Measurements from ENCODE around the gene DEPDC5.
A peak's percentile ranks its signal among the peaks of the same experiment; 100 is the strongest.
"Not testable (repeated sequence)": the region's sequence is repeated elsewhere in the genome, so short reads cannot be mapped to it uniquely, and the experiment has no call there.

The DEPDC5 gene

DNA sequence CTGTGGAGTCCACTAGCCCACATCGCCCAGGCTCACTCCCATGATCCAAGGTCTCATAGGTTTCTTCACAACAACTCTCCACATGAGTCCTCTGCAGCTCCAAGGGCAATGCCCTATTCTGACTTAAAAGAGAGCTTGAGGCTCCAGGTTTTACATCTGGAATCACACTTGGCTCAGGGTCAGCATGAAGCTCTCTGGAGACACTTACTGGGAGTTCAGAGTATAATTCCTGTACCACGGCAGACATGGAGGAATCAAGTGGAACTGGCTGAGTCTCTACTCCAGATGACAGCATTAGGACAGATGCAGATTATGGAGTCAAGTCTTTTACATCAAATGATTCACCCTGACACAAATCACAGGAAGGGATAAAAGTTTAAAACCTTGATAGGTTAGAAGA, 15.3 kb upstream of the DEPDC5 start:
- DNase-seq (ENCODE audit: low read depth) = no peak
- TF ChIP-seq, protein P1, sequence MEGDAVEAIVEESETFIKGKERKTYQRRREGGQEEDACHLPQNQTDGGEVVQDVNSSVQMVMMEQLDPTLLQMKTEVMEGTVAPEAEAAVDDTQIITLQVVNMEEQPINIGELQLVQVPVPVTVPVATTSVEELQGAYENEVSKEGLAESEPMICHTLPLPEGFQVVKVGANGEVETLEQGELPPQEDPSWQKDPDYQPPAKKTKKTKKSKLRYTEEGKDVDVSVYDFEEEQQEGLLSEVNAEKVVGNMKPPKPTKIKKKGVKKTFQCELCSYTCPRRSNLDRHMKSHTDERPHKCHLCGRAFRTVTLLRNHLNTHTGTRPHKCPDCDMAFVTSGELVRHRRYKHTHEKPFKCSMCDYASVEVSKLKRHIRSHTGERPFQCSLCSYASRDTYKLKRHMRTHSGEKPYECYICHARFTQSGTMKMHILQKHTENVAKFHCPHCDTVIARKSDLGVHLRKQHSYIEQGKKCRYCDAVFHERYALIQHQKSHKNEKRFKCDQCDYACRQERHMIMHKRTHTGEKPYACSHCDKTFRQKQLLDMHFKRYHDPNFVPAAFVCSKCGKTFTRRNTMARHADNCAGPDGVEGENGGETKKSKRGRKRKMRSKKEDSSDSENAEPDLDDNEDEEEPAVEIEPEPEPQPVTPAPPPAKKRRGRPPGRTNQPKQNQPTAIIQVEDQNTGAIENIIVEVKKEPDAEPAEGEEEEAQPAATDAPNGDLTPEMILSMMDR (conservative IDR thresholded peaks at IDR 0.05; ENCODE audit: low read depth, low read length) = no peak
- H3K4me3 ChIP-seq (ENCODE audit: low read length) = no peak overlapping the region

- no peak for DNase-seq (ENCODE audit: low read depth)
- no peak overlapping the region for H3K4me3 ChIP-seq (ENCODE audit: low read length)
- TF ChIP-seq, protein P1 (conservative IDR thresholded peaks at IDR 0.05; ENCODE audit: low read depth, low read length) = no peak
Measured at GRCh38 chr22:31739795-31740201, 14.0 kb upstream of the DEPDC5 start.

DNA sequence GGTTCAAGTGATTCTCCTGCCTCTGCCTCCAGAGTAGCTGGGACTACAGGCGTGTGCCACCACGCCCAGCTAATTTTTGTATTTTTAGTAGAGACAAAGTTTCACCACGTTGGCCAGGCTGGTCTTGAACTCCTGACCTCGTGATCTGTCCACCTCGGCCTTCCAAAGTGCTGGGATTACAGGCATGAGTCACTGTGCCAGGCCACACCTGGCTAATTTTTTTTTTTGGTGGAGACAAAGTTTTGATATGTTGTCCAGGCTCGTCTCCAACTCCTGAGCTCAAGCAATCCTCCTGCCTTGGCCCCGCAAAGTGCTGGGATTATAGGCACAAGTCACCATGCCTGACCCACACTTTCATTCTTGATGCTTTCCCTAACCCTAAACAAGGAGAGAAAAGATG, 13.5 kb upstream of the DEPDC5 start:
- H3K4me3 ChIP-seq (ENCODE audit: low read length); DNase-seq (ENCODE audit: low read depth): not testable (repeated sequence)

DNA sequence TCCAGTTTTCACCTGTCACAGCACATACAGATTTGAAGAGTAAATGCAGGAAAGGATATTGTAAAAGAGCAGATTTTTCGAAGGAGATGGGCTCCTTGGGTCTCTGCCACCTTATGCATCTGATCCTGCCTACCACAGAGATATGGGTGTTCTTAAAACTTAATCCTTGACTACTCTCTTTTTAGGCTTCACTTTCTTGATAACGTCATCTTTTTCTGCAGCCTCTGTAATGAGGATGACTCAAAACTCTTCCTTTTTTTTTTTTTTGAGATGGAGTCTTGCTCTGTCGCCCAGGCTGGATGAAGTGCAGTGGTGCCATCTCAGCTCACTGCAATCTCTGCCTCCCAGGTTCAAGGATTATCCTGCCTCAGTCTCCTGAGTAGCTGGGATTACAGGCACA, 11.7 kb upstream of the DEPDC5 start:
- DNase-seq (ENCODE audit: low read depth) = no peak
- TF ChIP-seq, protein P1 (conservative IDR thresholded peaks at IDR 0.05; ENCODE audit: low read depth, low read length) = no peak
- no peak overlapping the region for H3K4me3 ChIP-seq (ENCODE audit: low read length)

- H3K4me3 ChIP-seq (ENCODE audit: low read length) = no peak overlapping the region
- TF ChIP-seq, protein P1 (conservative IDR thresholded peaks at IDR 0.05; ENCODE audit: low read depth, low read length) = no peak
- no peak for DNase-seq (ENCODE audit: low read depth)
Measured at GRCh38 chr22:31742682-31743081, 11.1 kb upstream of the DEPDC5 start.

GRCh38 chr22:31743871-31744270, 9.9 kb upstream of the DEPDC5 start:
- TF ChIP-seq, protein P1 (conservative IDR thresholded peaks at IDR 0.05; ENCODE audit: low read depth, low read length) = no peak
- no peak for DNase-seq (ENCODE audit: low read depth)
- H3K4me3 ChIP-seq (ENCODE audit: low read length) = no peak overlapping the region

- TF ChIP-seq, protein P1 (conservative IDR thresholded peaks at IDR 0.05; ENCODE audit: low read depth, low read length) = no peak
- H3K4me3 ChIP-seq (ENCODE audit: low read length) = peak overlapping the region; percentile 80
- DNase-seq (ENCODE audit: low read depth) = no peak
Measured at GRCh38 chr22:31747441-31747840, 6.4 kb upstream of the DEPDC5 start.

- H3K4me3 ChIP-seq (ENCODE audit: low read length) = peak overlapping the region; percentile 80
- DNase-seq (ENCODE audit: low read depth) = no peak
- TF ChIP-seq, protein P1 (conservative IDR thresholded peaks at IDR 0.05; ENCODE audit: low read depth, low read length) = no peak
Measured at GRCh38 chr22:31748490-31748889, 5.3 kb upstream of the DEPDC5 start.

Measured in retinal pigment epithelial cell (primary cell).